CD4-positive, alpha-beta T cell treated with Interleukin-6 at 100 ng/mL for 8 hours (primary cell): Measurements from ENCODE around the gene CASP1.

Experiments
- DNase-seq: peaks from one replicate; pipeline ENCODE4 v3.0.0-alpha.2; 2020; ENCODE audit warnings: mixed read lengths, low spot score

Gene CASP1

GRCh38 chr11:104984808-104985207, 50.1 kb downstream of the CASP1 start:
- DNase-seq: no peak

- no peak for DNase-seq
These were observed 55.1 kb downstream of the CASP1 start for GRCh38 chr11:104979839-104980238.
